ENCODE results near the gene TEX261. TPM values are rescaled to one million over a fixed set of nuclear protein-coding genes. Genes with fewer than 3 reads are reported as not detected.

TEX261 gene
- total and polyA plus RNA-seq, 2 donors from 2014 or later: 35.9 to 56.1 TPM

DNA sequence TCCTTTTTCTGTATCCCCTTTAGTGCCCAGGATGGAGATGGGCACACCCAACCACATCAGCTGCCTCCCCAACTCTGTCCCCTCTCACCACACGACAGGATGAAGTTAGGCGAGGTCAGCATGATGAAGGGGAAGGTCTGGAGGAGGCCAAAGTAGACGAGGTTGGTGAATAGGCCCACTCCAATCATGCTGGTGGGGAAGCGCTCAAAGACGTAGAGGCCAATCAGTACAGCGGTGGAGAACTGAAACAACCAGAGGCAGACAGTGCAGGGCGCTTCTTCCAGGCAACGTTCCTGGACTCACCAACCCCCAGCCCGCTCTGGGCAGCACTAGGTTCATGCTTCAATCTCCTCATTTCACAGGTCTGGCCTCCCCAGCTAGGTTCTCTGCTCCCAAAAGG lies 2.9 kb downstream of the TEX261 start:
- no peaks in the 10 kb centered on the region for H3K27me3 ChIP-seq (ENCODE audit: control insufficient read depth, insufficient read depth, low read length)
- H3K9me3 ChIP-seq (ENCODE audit: control insufficient read depth in 2 of 3, insufficient read depth in 1 of 3, low read length in 3 of 3): no peaks in the 10 kb centered on the region
- H3K4me3 ChIP-seq (ENCODE audit: low read length in 3 of 3): no peak overlapping the region
- intact Hi-C loops (cut with DNase I): no loop called here
- DNase-seq (no peak), FAIRE-seq (no peak)
- H3K4me1 ChIP-seq (ENCODE audit: control insufficient read depth in 2 of 3, insufficient read depth in 2 of 3, low read depth in 1 of 3, low read length in 3 of 3): peaks cover 0 to 16% (median 14%) of the 10 kb centered on the region in 3 donors
- H3K9ac ChIP-seq (ENCODE audit: low read length in 3 of 3): no peak overlapping the region
- no peak for TF ChIP-seq CTCF (IDR thresholded peaks at IDR 0.05; ENCODE audit: borderline replicate concordance, extremely low read depth, insufficient read depth)
- H3K27ac ChIP-seq (ENCODE audit: low read depth in 2 of 2, low read length in 2 of 2): no peak overlapping the region
- peaks cover 0 to 25% (median 20%) of the 10 kb centered on the region in 3 donors for H3K36me3 ChIP-seq (ENCODE audit: control insufficient read depth in 2 of 3, insufficient read depth in 3 of 3, low read length in 3 of 3)

DNA sequence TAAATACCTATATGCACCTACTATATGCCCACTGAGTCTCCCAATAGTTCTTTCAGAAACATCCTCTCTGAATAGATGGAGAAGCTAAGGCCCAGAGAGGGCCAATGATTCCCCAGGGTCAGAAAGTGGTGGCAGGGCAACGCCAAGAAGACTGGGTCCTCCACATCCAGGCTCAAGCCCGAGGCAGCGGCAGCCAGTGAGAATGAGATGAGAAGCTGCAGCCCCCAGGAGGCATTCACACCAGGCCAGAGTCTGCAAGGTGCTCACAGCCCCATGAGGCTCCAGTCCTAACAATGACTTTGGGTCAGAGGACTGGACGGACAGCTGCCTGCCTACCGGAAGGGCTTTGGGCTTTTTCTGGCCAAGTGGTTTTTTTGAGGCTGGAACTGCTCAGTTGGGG lies 3.5 kb downstream of the TEX261 start:
- no peak overlapping the region for H3K27ac ChIP-seq (ENCODE audit: low read depth in 2 of 2, low read length in 2 of 2)
- TF ChIP-seq CTCF (IDR thresholded peaks at IDR 0.05; ENCODE audit: borderline replicate concordance, extremely low read depth, insufficient read depth): no peak
- H3K9ac ChIP-seq (ENCODE audit: low read length in 3 of 3): no peak overlapping the region
- no peak overlapping the region for H3K4me3 ChIP-seq (ENCODE audit: low read length in 3 of 3)
- H3K27me3 ChIP-seq (ENCODE audit: control insufficient read depth, insufficient read depth, low read length): no peaks in the 10 kb centered on the region
- H3K4me1 ChIP-seq (ENCODE audit: control insufficient read depth in 2 of 3, insufficient read depth in 2 of 3, low read depth in 1 of 3, low read length in 3 of 3): peaks cover 0 to 16% (median 14%) of the 10 kb centered on the region in 3 donors
- no peaks in the 10 kb centered on the region for H3K9me3 ChIP-seq (ENCODE audit: control insufficient read depth in 2 of 3, insufficient read depth in 1 of 3, low read length in 3 of 3)
- FAIRE-seq: no peak
- no peak for DNase-seq
- H3K36me3 ChIP-seq (ENCODE audit: control insufficient read depth in 2 of 3, insufficient read depth in 3 of 3, low read length in 3 of 3): peaks cover 0 to 25% (median 23%) of the 10 kb centered on the region in 3 donors
- intact Hi-C loops (cut with DNase I): no loop called here

DNA sequence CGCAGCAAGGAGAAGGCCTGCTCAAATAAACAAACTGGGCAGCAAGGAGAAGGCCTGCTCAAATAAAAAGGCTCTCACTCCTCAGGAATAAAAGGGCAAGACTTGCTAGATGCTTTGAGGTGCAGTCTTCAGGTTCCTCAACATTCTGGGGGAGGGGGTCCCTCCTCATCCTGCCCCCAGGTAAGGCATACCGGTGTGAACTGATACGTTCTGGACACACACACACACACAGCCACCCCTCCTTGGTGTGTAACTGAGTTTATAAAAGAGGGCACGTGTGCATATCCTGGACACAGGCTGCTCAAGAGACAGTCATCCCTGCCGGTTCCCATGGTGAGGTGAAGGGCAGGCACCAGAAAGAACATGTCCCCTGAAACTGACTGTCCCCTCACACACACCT lies 4.5 kb downstream of the TEX261 start:
- no peak for DNase-seq

More for the DNA sequence above, 4.5 kb downstream of the TEX261 start:
- TF ChIP-seq CTCF (IDR thresholded peaks at IDR 0.05; ENCODE audit: borderline replicate concordance, extremely low read depth, insufficient read depth): no peak
- H3K9me3 ChIP-seq (ENCODE audit: control insufficient read depth in 2 of 3, insufficient read depth in 1 of 3, low read length in 3 of 3): no peaks in the 10 kb centered on the region
- peaks cover 0 to 14% (median 10%) of the 10 kb centered on the region in 3 donors for H3K4me1 ChIP-seq (ENCODE audit: control insufficient read depth in 2 of 3, insufficient read depth in 2 of 3, low read depth in 1 of 3, low read length in 3 of 3)
- H3K27me3 ChIP-seq (ENCODE audit: control insufficient read depth, insufficient read depth, low read length): no peaks in the 10 kb centered on the region
- no peak for FAIRE-seq
- H3K4me3 ChIP-seq (ENCODE audit: low read length in 3 of 3): no peak overlapping the region
- H3K27ac ChIP-seq (ENCODE audit: low read depth in 2 of 2, low read length in 2 of 2): no peak overlapping the region
- peaks cover 0 to 26% (median 25%) of the 10 kb centered on the region in 3 donors for H3K36me3 ChIP-seq (ENCODE audit: control insufficient read depth in 2 of 3, insufficient read depth in 3 of 3, low read length in 3 of 3)
- intact Hi-C loops (cut with DNase I): no loop called here
- H3K9ac ChIP-seq (ENCODE audit: low read length in 3 of 3): no peak overlapping the region

Measured in kidney (tissue), 14 donors.